GM21576 (cell line): ENCODE measurements around the gene LHFPL2.
"Not testable (repeated sequence)": the region's sequence is repeated elsewhere in the genome, so short reads cannot be mapped to it uniquely, and the experiment has no call there.

Experiments
- ATAC-seq: cut with Tn5 transposase; IDR thresholded peaks from one replicate; pipeline ENCODE4 v1.9.1; 2021; ENCODE audit warnings: mild to moderate bottlenecking, moderate library complexity; ENCODE audit not compliant: unreplicated experiment

LHFPL2 gene

DNA sequence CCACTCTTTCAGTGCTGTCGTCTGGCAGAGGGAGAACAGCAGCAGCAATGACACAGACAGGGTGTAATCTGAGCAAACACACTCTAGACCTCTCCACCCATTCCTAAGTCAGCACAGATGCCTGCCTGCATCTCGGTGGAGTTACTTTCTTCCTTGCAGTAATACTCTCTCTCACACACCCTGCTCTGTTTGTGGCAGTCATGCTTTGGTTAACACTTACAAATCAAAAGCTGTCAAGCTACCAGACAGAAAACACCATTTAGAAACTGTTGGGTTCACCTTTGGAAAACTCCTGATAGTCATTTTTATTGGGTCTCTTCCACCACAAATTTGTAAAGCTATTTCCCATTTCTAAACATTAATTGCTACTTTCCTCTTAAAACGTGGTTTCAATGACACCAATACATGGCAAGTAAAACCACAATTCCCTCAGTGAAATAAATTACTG, 27.3 kb downstream of the LHFPL2 start:
- no peak for ATAC-seq

DNA sequence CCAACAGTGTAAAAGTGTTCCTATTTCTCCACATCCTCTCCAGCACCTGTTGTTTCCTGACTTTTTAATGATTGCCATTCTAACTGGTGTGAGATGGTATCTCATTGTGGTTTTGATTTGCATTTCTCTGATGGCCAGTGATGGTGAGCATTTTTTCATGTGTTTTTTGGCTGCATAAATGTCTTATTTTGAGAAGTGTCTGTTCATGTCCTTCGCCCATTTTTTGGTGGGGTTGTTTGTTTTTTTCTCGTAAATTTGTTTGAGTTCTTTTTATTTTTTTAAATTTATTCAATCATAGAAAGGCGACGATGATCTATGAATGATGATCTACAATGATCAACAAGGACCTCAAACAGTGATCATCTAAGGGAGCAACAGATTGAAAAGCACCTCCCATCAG, 28.5 kb downstream of the LHFPL2 start:
- ATAC-seq, result not testable (repeated sequence)

DNA sequence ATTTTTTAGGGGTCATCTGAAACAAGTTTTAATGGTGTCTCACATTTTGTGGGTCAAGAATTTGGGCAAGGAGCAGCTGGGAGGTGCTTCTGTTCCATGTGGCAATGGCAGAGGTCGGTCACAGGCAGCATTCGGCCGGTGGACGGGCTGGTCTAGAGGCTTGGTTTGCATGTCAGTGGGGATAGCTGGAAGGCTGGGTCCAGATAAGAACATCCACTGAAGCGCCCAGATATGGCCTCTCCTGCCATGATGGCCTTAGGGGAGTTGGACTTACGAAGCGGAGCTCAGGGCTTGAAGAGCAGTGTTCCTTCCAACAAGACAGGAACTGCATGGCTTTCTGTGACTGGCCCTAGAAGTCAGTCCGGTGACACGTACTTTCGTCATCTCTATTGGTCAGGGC, 30.3 kb downstream of the LHFPL2 start:
- no peak for ATAC-seq

- no peak for ATAC-seq
These were observed 32.9 kb downstream of the LHFPL2 start for GRCh38 chr5:78615697-78616096.

- no peak for ATAC-seq
These were observed 33.8 kb downstream of the LHFPL2 start for GRCh38 chr5:78614816-78615215.

DNA sequence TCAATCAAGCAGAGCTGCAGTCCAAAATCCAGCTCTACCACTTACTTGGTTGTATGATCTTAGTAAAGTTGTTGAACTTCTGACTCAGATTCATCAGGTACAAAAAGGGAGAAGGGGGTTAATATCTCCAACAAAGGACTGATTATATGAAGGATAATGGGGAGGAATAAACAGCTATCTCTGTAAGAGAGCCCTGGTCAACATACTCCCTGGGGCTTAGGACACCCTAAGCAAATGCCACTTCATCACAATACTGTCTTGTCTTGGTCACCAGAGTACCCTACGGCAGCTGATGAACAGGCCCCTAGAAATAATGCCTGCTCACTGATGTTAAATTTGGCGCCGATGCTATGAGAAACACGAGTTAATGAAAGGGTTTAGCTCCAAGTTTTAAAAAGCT, 34.8 kb downstream of the LHFPL2 start:
- no peak for ATAC-seq

DNA sequence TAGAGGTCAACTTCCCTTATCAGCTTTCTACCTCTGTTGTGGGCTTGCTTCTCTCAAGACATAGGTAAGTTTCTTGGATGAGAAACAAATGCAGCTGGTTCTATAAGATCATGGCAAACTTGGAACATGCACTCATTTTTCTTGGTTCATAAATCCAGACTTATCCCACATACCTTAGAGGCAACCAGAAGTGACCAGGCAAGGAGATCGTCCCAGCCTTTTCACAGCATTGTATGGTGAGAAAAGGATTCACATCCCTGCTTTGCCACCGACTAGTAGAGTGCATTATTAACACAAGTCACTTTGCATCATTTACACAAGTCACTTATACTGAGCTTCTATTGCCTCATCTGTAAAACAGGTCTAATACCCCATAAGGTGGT, 35.4 kb downstream of the LHFPL2 start:
- no peak for ATAC-seq

DNA sequence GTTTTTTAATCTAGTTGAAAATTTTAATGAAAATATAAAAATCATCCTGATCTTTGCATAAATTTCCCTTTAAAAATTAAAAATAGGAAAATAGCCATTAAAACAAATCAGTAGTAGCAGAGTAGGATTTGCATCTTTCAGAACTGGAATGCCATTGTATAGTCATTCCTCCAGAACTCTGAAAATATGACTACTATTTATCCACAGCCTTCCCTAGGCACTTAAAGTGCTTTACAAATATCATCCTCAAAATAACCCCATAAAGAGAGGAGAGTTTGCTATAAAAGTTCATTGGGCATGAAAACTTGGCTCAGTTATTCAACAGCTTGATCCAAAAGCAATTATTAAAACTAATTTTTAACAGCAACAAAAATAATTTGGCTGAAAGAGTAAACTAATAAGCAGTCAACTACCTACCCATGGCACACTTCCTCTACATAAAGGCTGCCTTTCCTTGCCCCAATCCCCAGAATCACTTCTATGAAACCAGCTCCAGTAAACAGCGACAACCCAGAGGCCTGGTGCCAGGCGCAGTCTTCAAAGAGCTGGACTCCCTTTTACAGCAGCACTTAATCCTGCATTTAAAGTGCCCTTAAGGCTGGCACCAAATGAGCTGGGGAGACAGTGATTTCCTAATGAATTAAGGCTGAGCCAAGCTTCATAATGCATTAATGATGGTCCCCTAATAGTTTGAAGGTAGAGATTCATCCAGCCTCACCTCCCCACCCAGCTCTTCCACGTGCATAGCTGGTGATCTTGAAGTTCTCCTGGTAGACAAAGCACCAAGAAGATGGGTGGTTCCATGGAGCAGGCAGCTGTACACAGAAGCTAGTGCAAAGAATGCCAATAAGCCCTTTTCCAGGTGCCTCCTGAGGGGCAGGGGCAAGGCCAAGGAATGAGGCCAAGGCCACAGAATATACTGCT, 36.1 kb downstream of the LHFPL2 start:
- no peak for ATAC-seq

GRCh38 chr5:78611126-78611605, 37.4 kb downstream of the LHFPL2 start:
- ATAC-seq, result no peak

- ATAC-seq, result no peak
These were observed 37.9 kb downstream of the LHFPL2 start for GRCh38 chr5:78610636-78611035.

- ATAC-seq, result no peak
These were observed 38.4 kb downstream of the LHFPL2 start for GRCh38 chr5:78610163-78610583.

DNA sequence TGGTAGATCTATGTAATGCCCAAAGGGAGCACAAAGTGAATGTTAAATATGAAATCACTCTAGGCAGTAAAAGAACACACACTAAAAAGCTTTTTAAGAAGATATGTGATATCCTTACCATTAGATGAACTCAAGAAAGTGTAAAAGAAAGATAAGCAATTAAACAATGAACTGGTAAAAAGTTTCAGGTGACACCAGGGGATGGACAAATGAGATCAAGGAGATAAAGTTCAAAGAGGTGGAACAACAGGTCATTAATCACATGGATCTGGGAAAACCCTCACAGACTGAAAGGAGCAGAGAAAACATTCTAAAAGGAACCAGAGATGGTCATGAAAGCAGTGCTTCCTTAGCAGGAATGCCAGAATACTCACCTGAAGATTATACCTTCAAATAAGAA, 40.7 kb downstream of the LHFPL2 start:
- no peak for ATAC-seq

DNA sequence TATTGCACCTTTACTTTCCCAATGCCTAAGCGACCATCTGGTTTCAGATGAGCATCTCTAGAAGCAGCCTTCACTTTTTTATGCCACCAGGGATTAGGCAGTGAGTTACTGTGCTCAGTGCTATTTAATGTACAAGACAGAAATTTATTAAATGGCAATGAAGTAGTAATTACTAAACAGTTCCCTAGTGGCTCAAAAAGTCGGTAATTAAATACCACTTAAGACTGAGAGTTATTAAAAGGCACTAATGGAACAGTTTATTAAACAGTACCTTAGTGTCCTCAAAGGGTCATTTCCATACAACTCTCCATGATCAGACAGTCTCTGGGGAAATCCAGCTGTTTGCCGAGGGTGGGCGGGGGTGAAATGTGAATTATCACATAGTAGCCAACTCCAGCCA, 42.3 kb downstream of the LHFPL2 start:
- no peak for ATAC-seq

DNA sequence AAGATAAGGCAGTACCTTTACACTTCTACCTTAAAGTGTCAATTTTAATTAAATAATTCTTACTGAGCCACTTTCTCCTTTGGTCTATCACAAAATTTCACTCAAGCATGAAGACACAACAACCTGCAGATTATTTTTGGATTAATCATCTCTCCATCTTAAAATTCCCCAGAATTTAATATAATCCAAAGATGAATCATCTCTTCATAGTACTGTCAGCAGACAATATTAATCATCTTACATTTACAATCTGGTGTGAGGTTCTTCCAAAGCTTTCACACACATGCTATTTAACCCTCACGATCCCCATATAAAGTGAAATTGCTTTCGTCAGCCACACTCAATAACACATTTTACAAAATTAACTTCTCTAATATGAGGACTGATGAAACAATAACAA, 43.0 kb downstream of the LHFPL2 start:
- no peak for ATAC-seq

GRCh38 chr5:78604689-78605285, 43.8 kb downstream of the LHFPL2 start:
- ATAC-seq, result no peak

DNA sequence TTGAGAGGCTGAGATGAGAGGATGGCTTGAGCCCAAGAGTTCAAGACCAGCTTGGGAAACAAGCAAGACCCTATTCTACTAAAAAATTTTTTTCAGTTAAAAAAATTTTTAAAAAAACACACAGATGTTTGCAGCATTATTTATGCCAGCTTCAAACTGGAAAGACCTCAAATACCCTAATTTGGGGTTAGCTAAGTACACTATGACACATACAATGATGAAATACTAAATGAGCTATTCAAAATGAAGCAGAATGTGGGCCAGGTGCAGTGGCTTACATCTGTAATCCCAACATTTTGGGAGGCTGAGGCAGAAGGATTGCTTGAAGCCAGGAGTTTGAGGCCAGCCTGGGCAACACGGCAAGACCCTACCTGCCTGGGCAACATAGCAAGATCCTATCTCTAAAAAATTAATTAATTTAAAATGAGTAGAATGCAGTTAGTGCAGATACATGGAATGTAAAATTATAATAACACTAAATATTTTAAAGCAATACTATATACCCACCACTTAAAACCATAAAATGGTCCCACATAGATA, 44.9 kb downstream of the LHFPL2 start:
- ATAC-seq, result no peak

DNA sequence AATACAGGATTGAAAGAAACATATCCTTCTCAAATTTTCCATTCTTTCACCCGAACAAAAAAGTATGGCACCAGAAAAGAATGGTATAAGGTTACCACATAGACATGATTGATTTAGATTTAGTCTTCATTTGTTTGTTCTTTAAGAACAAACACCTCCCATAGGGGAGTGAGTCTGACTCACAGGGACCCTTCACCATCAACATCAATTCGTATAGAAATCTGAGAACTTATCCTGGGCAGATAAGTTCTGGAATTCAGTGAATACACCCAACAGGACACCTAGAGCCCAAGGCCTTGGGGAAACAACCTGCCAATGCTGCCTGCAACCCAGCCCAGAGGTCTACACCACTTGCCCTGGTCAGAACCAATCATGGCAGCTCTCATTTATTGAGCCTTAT, 46.2 kb downstream of the LHFPL2 start:
- ATAC-seq, result no peak

DNA sequence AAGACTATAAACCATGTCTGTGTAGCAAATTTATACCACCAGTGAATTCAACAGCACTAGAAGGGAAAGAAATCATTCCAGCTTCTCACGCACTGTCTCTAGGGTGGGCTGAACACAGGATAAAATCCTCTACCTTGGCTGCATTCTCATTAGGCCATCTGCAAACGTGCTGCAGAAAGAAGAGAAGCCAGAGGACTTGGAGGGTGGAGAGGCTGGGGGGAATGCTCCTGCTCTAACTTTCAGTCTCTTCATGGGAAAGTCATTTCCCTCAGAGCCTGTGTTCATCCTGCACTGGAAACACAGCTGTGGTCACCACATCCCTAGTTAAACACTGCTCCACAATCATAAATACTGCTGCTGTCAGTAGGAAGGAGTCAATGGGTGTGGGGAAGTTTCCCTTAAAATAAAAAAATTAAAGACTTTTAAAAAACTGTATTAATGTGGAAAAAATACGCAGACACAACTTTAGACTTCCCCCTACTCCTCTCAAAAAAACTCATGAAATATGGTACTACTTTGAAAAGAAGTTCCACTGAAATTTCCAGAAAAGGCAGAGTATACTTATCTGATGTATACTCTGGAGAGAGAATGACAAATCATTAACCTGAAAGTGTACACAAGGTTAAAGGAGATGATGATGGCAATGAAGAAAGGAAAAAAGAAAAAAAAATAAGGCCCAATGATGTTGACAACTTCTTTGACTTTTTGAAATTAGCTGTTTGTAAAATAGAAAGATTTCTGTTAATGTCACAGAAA, 46.8 kb downstream of the LHFPL2 start:
- ATAC-seq, result no peak

- ATAC-seq, result no peak
These were observed 47.7 kb downstream of the LHFPL2 start for GRCh38 chr5:78600687-78601414.

GRCh38 chr5:78598973-78599372, 49.6 kb downstream of the LHFPL2 start:
- ATAC-seq, result no peak

DNA sequence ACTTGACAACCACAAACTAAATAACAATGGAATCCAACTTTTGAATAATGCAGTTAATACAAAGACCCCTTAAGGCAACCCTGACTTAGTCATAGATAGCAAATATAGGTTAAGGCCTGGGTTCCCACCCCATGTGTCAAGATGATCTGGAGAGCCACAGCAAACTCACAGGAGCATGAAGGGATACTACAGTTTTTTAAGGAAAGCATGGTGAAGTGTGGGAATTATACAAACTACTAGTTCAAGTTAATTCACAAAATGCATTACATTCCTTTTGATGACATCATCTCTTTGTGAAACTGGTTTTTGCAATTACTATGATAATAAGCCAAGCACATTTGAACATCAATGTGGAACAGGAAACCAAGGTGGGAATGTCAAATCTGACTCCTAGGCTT, 50.6 kb downstream of the LHFPL2 start:
- ATAC-seq, result no peak
